ENCODE data around the gene RHOT2. TPM values are rescaled to one million over a fixed set of nuclear protein-coding genes. Genes with fewer than 3 reads are reported as not detected.

Gene RHOT2
- total and polyA plus RNA-seq, 9 of the 15 experiments (the other 6 are each of a cell fraction or from before 2014, with no cell fraction given): 5.0 to 373 (median 112) TPM

- TF ChIP-seq OTX1 (CRISPR knock-in tag; IDR thresholded peaks at IDR 0.05): no peak
- no peak for TF ChIP-seq CHD2 (IDR thresholded peaks at IDR 0.05; ENCODE audit: low read depth, low read length)
- TF ChIP-seq VEZF1 (CRISPR knock-in tag; IDR thresholded peaks at IDR 0.05): peak; percentile 92
- TF ChIP-seq ETS2 (tag; IDR thresholded peaks at IDR 0.05; ENCODE audit: borderline replicate concordance, poor library complexity, severe bottlenecking): no peak
- peak; percentile 18 for TF ChIP-seq HMGN3 (IDR thresholded peaks at IDR 0.05; ENCODE audit: borderline replicate concordance, extremely low read depth, insufficient read length, low read depth, low read length)
- TF ChIP-seq NKRF (IDR thresholded peaks at IDR 0.05; ENCODE audit: borderline replicate concordance): 0 out of 2 replicates have a peak, but pooled peaks have one; percentile 37
- TF ChIP-seq ZFP36 (IDR thresholded peaks at IDR 0.05; ENCODE audit: low read depth, low read length, partially characterized antibody): no peak
- peak; percentile 71 for TF ChIP-seq POLR2G (IDR thresholded peaks at IDR 0.05; ENCODE audit: low read depth, low read length)
- no peak for TF ChIP-seq ZNF324 (CRISPR knock-in tag; IDR thresholded peaks at IDR 0.05)
- no peak for TF ChIP-seq ZNF175 (CRISPR knock-in tag; IDR thresholded peaks at IDR 0.05; ENCODE audit: low read depth)
- no peak for TF ChIP-seq MAFG (tag; conservative IDR thresholded peaks at IDR 0.05)
- no peak for TF ChIP-seq BCL6 (CRISPR knock-in tag; IDR thresholded peaks at IDR 0.05)
- TF ChIP-seq RBM15 (IDR thresholded peaks at IDR 0.05; ENCODE audit: insufficient read depth, low read length): no peak
- TF ChIP-seq GABPB1 (CRISPR knock-in tag; IDR thresholded peaks at IDR 0.05): no peak; the same call in none of the 2 replicates
- TF ChIP-seq ZNF764 (CRISPR knock-in tag; IDR thresholded peaks at IDR 0.05; ENCODE audit: low read depth): no peak
- TF ChIP-seq ZNF436 (CRISPR knock-in tag; IDR thresholded peaks at IDR 0.05): no peak
- no peak for TF ChIP-seq SIRT6 (IDR thresholded peaks at IDR 0.05; ENCODE audit: low read depth, low read length)
- TF ChIP-seq ZNF699 (CRISPR knock-in tag; IDR thresholded peaks at IDR 0.05; ENCODE audit: insufficient replicate concordance): no peak
- no peak for TF ChIP-seq ATF1 (CRISPR knock-in tag; IDR thresholded peaks at IDR 0.05)
- peak; percentile 74 for TF ChIP-seq ATF1 (tag; IDR thresholded peaks at IDR 0.05)
- no peak for TF ChIP-seq HDGF (IDR thresholded peaks at IDR 0.05)
- TF ChIP-seq SUPT5H (IDR thresholded peaks at IDR 0.05): peak; percentile 54; the same call in 1 of the 2 replicates
- TF ChIP-seq HES1 (IDR thresholded peaks at IDR 0.05; ENCODE audit: low read depth): no peak
- no peak for TF ChIP-seq POLR2B (IDR thresholded peaks at IDR 0.05; ENCODE audit: low read depth, partially characterized antibody)
- TF ChIP-seq ZBED1 (IDR thresholded peaks at IDR 0.05): no peak
- no peak for TF ChIP-seq ZNF239 (CRISPR knock-in tag; IDR thresholded peaks at IDR 0.05)
- 0 out of 2 replicates have a peak, but pooled peaks have one; percentile 36 for TF ChIP-seq POLR2A (conservative IDR thresholded peaks at IDR 0.05)
- TF ChIP-seq NR4A1 (CRISPR knock-in tag; IDR thresholded peaks at IDR 0.05): no peak
- no peak for TF ChIP-seq NR4A1 (tag; IDR thresholded peaks at IDR 0.05)
Observed at GRCh38 chr16:695355-696089, 27.6 kb downstream of the RHOT2 start (continued).

All from K562 (cell line).